Panc1 (cell line): ENCODE results near the gene SYNE1. TPM values are rescaled to one million over a fixed set of nuclear protein-coding genes. Genes with fewer than 3 reads are reported as not detected.

Source experiments
- ATAC-seq: fragments of 200-7000 bp; cut with Tn5 transposase; 2 replicates; pipeline ENCODE4 v1.9.1; 2020; ENCODE audit warnings: mild to moderate bottlenecking, moderate library complexity
- BruUV-seq: library from RNA; stranded (reverse); fragments of 400-500 nt; replicated peaks from 2 replicates; lab custom pipeline; 2021; lab: Mats Ljungman, UMichigan
- CTCF ChIA-PET: fragments of 300-600 bp; sonication (Branson Sonifier 250); formaldehyde crosslinking; loops from one replicate; lab custom pipeline; 2022; ENCODE audit warnings: antibody characterized with exemption; lab: Charles Lee
- POLR2A ChIA-PET: fragments of 300-600 bp; sonication (Branson Sonifier 250); formaldehyde crosslinking; loops from one replicate; lab custom pipeline; 2022; ENCODE audit warnings: antibody characterized with exemption; lab: Charles Lee
- DNase-seq: peaks from one replicate; pipeline ENCODE4 v3.0.0-alpha.2; 2010; ENCODE audit warnings: low read depth, low spot score
- H3K27ac ChIP-seq: 2 replicates; pipeline ENCODE4 v1.5.1; 2011; ENCODE audit warnings: mild to moderate bottlenecking, low read length, inconsistent platforms
- H3K27me3 ChIP-seq: fragments of 200-500 bp; sonication (Bioruptor generic); 2 replicates; pipeline ENCODE4 v1.6.0; 2014; ENCODE audit warnings: low read length, inconsistent platforms; ENCODE audit not compliant: control insufficient read depth, insufficient read depth
- H3K36me3 ChIP-seq: fragments of 200-500 bp; sonication (Bioruptor generic); 2 replicates; pipeline ENCODE4 v1.5.1; 2014; ENCODE audit warnings: inconsistent platforms, mild to moderate bottlenecking, low read length, moderate library complexity; ENCODE audit not compliant: control insufficient read depth, insufficient read depth
- H3K4me1 ChIP-seq: 2 replicates; pipeline ENCODE4 v1.5.1; 2011; ENCODE audit warnings: inconsistent platforms, mild to moderate bottlenecking, low read length, moderate library complexity; ENCODE audit not compliant: control insufficient read depth, insufficient read depth
- H3K4me3 ChIP-seq, 2 experiments: 2 replicates each; pipeline ENCODE4 v1.5.1; 2011 to 2012; ENCODE audit warnings: low read depth in 2 of 2, low read length in 2 of 2, mild to moderate bottlenecking in 2 of 2, inconsistent platforms in 1 of 2, moderate library complexity in 1 of 2
- H3K9me3 ChIP-seq: fragments of 200-500 bp; sonication (Bioruptor generic); 2 replicates; pipeline ENCODE4 v1.5.1; 2014; ENCODE audit warnings: low read depth, mild to moderate bottlenecking, inconsistent platforms, low read length, moderate library complexity; ENCODE audit not compliant: control insufficient read depth, insufficient read depth
- CTCF ChIP-seq: fragments of 450-650 bp; IDR thresholded peaks from 2 replicates; pipeline ENCODE4 v1.5.1; 2017; ENCODE audit warnings: mild to moderate bottlenecking
- POLR2AphosphoS5 ChIP-seq: IDR thresholded peaks from 2 replicates; pipeline ENCODE4 v1.6.1; 2012; ENCODE audit warnings: mild to moderate bottlenecking, low read depth, low read length, moderate library complexity
- REST ChIP-seq, 2 experiments: IDR thresholded peaks; 2 replicates each; pipeline ENCODE4 v1.6.1; 2011 to 2012; ENCODE audit warnings: low read depth in 2 of 2, control low read depth in 1 of 2, low read length in 1 of 2, mild to moderate bottlenecking in 1 of 2, moderate library complexity in 1 of 2; ENCODE audit not compliant: insufficient read depth in 1 of 2
- SIN3A ChIP-seq: IDR thresholded peaks from 2 replicates; pipeline ENCODE4 v1.6.1; 2012; ENCODE audit warnings: low read depth, mild to moderate bottlenecking, low read length, moderate library complexity, borderline replicate concordance; ENCODE audit not compliant: insufficient read depth
- TCF7L2 ChIP-seq: IDR thresholded peaks from 2 replicates; pipeline ENCODE4 v1.6.1; 2011; ENCODE audit warnings: mild to moderate bottlenecking, low read depth, low read length, inconsistent platforms
- in situ Hi-C: cut with HindIII; loops from 2 replicates; pipeline ENCODE4 v1.10.0; 2016; ENCODE audit warnings: low sequenced_read_pairs, low pct_unique_long_range_greater_than_20kb
- intact Hi-C: fragments of 100-400 bp; cut with micrococcal nuclease; formaldehyde crosslinking; loops from one replicate; pipeline ENCODE4 v1.10.0; 2022; ENCODE audit not compliant: unreplicated experiment
- total RNA-seq: library from RNA; stranded (reverse); gene quantifications from one replicate; pipeline ENCODE4 v1.2.1, GENCODE V29; 2021; ENCODE audit not compliant: unreplicated experiment

SYNE1 gene
- total RNA-seq, 1 experiment from 2014 or later: 3.2 TPM

- Histone ChIP-seq H3K4me1 (no peaks in the 10 kb centered on the region), H3K36me3 (no peaks in the 10 kb centered on the region), H3K27ac (no peak overlapping the region), H3K27me3 (no peaks in the 10 kb centered on the region), H3K9me3 (no peaks in the 10 kb centered on the region), H3K4me3 (no peak overlapping the region)
- intact Hi-C loops (no loop called here), in situ Hi-C loops (no loop called here)
- TF ChIP-seq POLR2AphosphoS5 (no peak), TCF7L2 (no peak), CTCF (no peak), REST (IDR thresholded peaks at IDR 0.05; ENCODE audit: insufficient read depth in 1 of 2, low read depth in 2 of 2, low read length in 1 of 2) (no peak), SIN3A (no peak)
- no peak for ATAC-seq
- no peak for DNase-seq
- ChIA-PET POLR2A (no interaction called here), CTCF (no interaction called here)
- BruUV-seq: no TSS peak
Observed at GRCh38 chr6:152295346-152295745, 341.8 kb downstream of the SYNE1 start.

GRCh38 chr6:152293404-152293803, 343.8 kb downstream of the SYNE1 start:
- H3K4me3 ChIP-seq: no peak overlapping the region
- DNase-seq (no peak), ATAC-seq (no peak)
- no peaks in the 10 kb centered on the region for H3K9me3 ChIP-seq
- intact Hi-C loops: no loop called here
- TF ChIP-seq REST (IDR thresholded peaks at IDR 0.05; ENCODE audit: insufficient read depth in 1 of 2, low read depth in 2 of 2, low read length in 1 of 2) (no peak), TCF7L2 (no peak), POLR2AphosphoS5 (no peak)
- H3K27ac ChIP-seq: no peak overlapping the region
- no peaks in the 10 kb centered on the region for H3K27me3 ChIP-seq
- BruUV-seq: no TSS peak
- H3K36me3 ChIP-seq: no peaks in the 10 kb centered on the region
- no peaks in the 10 kb centered on the region for H3K4me1 ChIP-seq
- in situ Hi-C loops: no loop called here
- ChIA-PET CTCF (no interaction called here), POLR2A (no interaction called here)
